HL-60 (cell line): ENCODE results near the gene NFIA.
A peak's percentile ranks its signal among the peaks of the same experiment; 100 is the strongest.

Experiments
- DNase-seq, 2 experiments: peaks; one replicate each; pipeline ENCODE4 v3.0.0-alpha.2; 2010 to 2020; ENCODE audit warnings: low read depth in 1 of 2, low spot score in 1 of 2
- H3K27ac ChIP-seq: fragments of 250-450 bp; sonication (Bioruptor Pico); replicated peaks from 2 replicates; pipeline ENCODE4 v1.5.1; 2020; ENCODE audit warnings: mild to moderate bottlenecking, moderate library complexity
- H3K27me3 ChIP-seq: fragments of 250-450 bp; sonication (Bioruptor Pico); 2 replicates; pipeline ENCODE4 v1.5.1; 2021; ENCODE audit warnings: mild to moderate bottlenecking, moderate library complexity; ENCODE audit not compliant: insufficient read depth, poor library complexity, severe bottlenecking
- H3K4me3 ChIP-seq: replicated peaks from 2 replicates; pipeline ENCODE4 v1.5.1; 2011; ENCODE audit warnings: mild to moderate bottlenecking, control low read depth, low read length; ENCODE audit not compliant: insufficient read depth
- CTCF ChIP-seq: IDR thresholded peaks from one replicate; pipeline ENCODE4 v1.5.1; 2011; ENCODE audit warnings: low read length, control low read depth, inconsistent platforms; ENCODE audit not compliant: insufficient read depth
- GABPA ChIP-seq: IDR thresholded peaks from 2 replicates; pipeline ENCODE4 v1.6.1; 2012; ENCODE audit warnings: low read depth
- POLR2AphosphoS5 ChIP-seq: IDR thresholded peaks from 2 replicates; pipeline ENCODE4 v1.6.1; 2012; ENCODE audit warnings: low read depth
- REST ChIP-seq: IDR thresholded peaks from 2 replicates; pipeline ENCODE4 v1.6.1; 2012; ENCODE audit warnings: low read depth; ENCODE audit not compliant: insufficient replicate concordance
- SPI1 ChIP-seq: IDR thresholded peaks from 2 replicates; pipeline ENCODE4 v1.6.1; 2012; ENCODE audit warnings: low read depth, mild to moderate bottlenecking, borderline replicate concordance

NFIA gene

GRCh38 chr1:61049850-61050540, 32.4 kb upstream of the NFIA start:
- peak; percentile 51 to 77 for DNase-seq
- TF ChIP-seq CTCF (peak; percentile 85), POLR2AphosphoS5 (no peak), REST (no peak), GABPA (no peak), SPI1 (no peak)
- no peak overlapping the region for H3K27ac ChIP-seq
- H3K27me3 ChIP-seq: peaks cover 42% of the 10 kb centered on the region
- H3K4me3 ChIP-seq: peak overlapping the region; percentile 66

GRCh38 chr1:61050541-61051442, 31.6 kb upstream of the NFIA start:
- H3K4me3 ChIP-seq: peak overlapping the region; percentile 66
- no peak for TF ChIP-seq POLR2AphosphoS5
- TF ChIP-seq REST: no peak
- TF ChIP-seq GABPA: no peak
- no peak for TF ChIP-seq SPI1
- TF ChIP-seq CTCF: no peak
- peaks cover 49% of the 10 kb centered on the region for H3K27me3 ChIP-seq

GRCh38 chr1:61051443-61051718, 31.0 kb upstream of the NFIA start:
- H3K27me3 ChIP-seq: peaks cover 54% of the 10 kb centered on the region
- TF ChIP-seq POLR2AphosphoS5: no peak
- TF ChIP-seq SPI1: no peak
- no peak for TF ChIP-seq CTCF
- no peak for TF ChIP-seq GABPA
- no peak for TF ChIP-seq REST
- no peak overlapping the region for H3K27ac ChIP-seq
- DNase-seq: no peak
- no peak overlapping the region for H3K4me3 ChIP-seq

More at GRCh38 chr1:61050541-61051442, 31.6 kb upstream of the NFIA start:
- no peak for DNase-seq
- no peak overlapping the region for H3K27ac ChIP-seq
